Neural progenitor cell (in vitro differentiated cells): ENCODE measurements around the gene HIGD2A. TPM values are rescaled to one million over a fixed set of nuclear protein-coding genes. Genes with fewer than 3 reads are reported as not detected.

Experiments
- DNase-seq: peaks from one replicate; pipeline ENCODE4 v3.0.0-alpha.2; 2016; ENCODE audit warnings: low spot score
- H2AFZ ChIP-seq: fragments of 200-600 bp; sonication (generic); replicated peaks from 2 replicates; pipeline ENCODE4 v1.6.1; 2016; ENCODE audit warnings: antibody characterized with exemption
- H3F3A ChIP-seq: fragments of 200-600 bp; sonication (generic); 2 replicates; pipeline ENCODE4 v1.6.1; 2016; ENCODE audit warnings: antibody characterized with exemption, low read depth
- H3K27ac ChIP-seq: fragments of 200-600 bp; sonication (generic); 2 replicates; pipeline ENCODE4 v1.5.1; 2016; ENCODE audit warnings: mild to moderate bottlenecking
- H3K27me3 ChIP-seq: fragments of 200-600 bp; sonication (generic); 2 replicates; pipeline ENCODE4 v1.6.1; 2016; ENCODE audit warnings: mild to moderate bottlenecking, moderate library complexity
- H3K36me3 ChIP-seq: fragments of 200-600 bp; sonication (generic); 2 replicates; pipeline ENCODE4 v1.5.1; 2016
- H3K4me1 ChIP-seq: fragments of 200-600 bp; sonication (generic); 2 replicates; pipeline ENCODE4 v1.6.1; 2016; ENCODE audit warnings: mixed run types
- H3K4me2 ChIP-seq: fragments of 200-600 bp; sonication (generic); 2 replicates; pipeline ENCODE4 v1.6.1; 2016
- H3K4me3 ChIP-seq: fragments of 200-600 bp; sonication (generic); 2 replicates; pipeline ENCODE4 v1.5.1; 2016
- H3K79me2 ChIP-seq: fragments of 200-600 bp; sonication (generic); 2 replicates; pipeline ENCODE4 v1.6.1; 2016; ENCODE audit warnings: low read depth
- H3K9ac ChIP-seq: fragments of 200-600 bp; sonication (generic); 2 replicates; pipeline ENCODE4 v1.6.1; 2016
- H3K9me3 ChIP-seq: fragments of 200-600 bp; sonication (generic); 2 replicates; pipeline ENCODE4 v1.5.1; 2016; ENCODE audit warnings: low read depth
- H4K20me1 ChIP-seq: fragments of 200-600 bp; sonication (generic); 2 replicates; pipeline ENCODE4 v1.6.1; 2016; ENCODE audit warnings: low read depth
- H3K27ac Mint-ChIP-seq: 3 replicates; pipeline ENCODE4 v1.8.0; 2021; ENCODE audit warnings: mixed read lengths
- H3K27me3 Mint-ChIP-seq: 2 replicates; pipeline ENCODE4 v1.8.0; 2022; ENCODE audit warnings: low read depth, mild to moderate bottlenecking, inconsistent platforms, moderate library complexity, mixed read lengths; ENCODE audit not compliant: insufficient read depth
- H3K36me3 Mint-ChIP-seq: 3 replicates; pipeline ENCODE4 v1.8.0; 2021; ENCODE audit warnings: mixed read lengths
- H3K4me1 Mint-ChIP-seq: 3 replicates; pipeline ENCODE4 v1.8.0; 2021; ENCODE audit warnings: mixed read lengths
- H3K4me3 Mint-ChIP-seq: 3 replicates; pipeline ENCODE4 v1.8.0; 2021; ENCODE audit warnings: mild to moderate bottlenecking, moderate library complexity, mixed read lengths
- H3K9me3 Mint-ChIP-seq: 3 replicates; pipeline ENCODE4 v1.8.0; 2020; ENCODE audit warnings: mixed read lengths
- CTCF ChIP-seq: fragments of 200-600 bp; sonication (generic); IDR thresholded peaks from 2 replicates; pipeline ENCODE4 v1.5.1; 2017; ENCODE audit warnings: antibody characterized with exemption, mild to moderate bottlenecking
- EZH2 ChIP-seq: fragments of 200-600 bp; sonication (generic); IDR thresholded peaks from 2 replicates; pipeline ENCODE4 v1.6.1; 2017; ENCODE audit warnings: antibody characterized with exemption, mild to moderate bottlenecking, moderate library complexity
- EZH2phosphoT487 ChIP-seq: fragments of 200-600 bp; sonication (generic); IDR thresholded peaks from 2 replicates; pipeline ENCODE4 v1.6.1; 2017; ENCODE audit warnings: antibody characterized with exemption
- total RNA-seq: library from RNA; depleted of rRNA; stranded (reverse); fragments of >200 nt; gene quantifications from 2 replicates; pipeline ENCODE4 v1.2.3, GENCODE V29; 2015; ENCODE audit warnings: low replicate concordance

The HIGD2A gene
- total RNA-seq, 1 donor from 2014 or later, result 40.1 TPM

GRCh38 chr5:176415240-176415951 lies 26.8 kb downstream of the HIGD2A start:
- Histone ChIP-seq H3K79me2 (no peaks in the 10 kb centered on the region), H3K4me3 (peak overlapping the region; percentile 88), H3K9ac (peak overlapping the region; percentile 56)

GRCh38 chr5:176415952-176416924 lies 27.7 kb downstream of the HIGD2A start, which contains the start of gene CLTB:
Gene CLTB, minus strand, starts transcription at chr5:176416539. Its CDS starts 176 bp downstream, at chr5:176416363.
- no peaks in the 10 kb centered on the region for H3K36me3 ChIP-seq
- H3K79me2 ChIP-seq, result no peaks in the 10 kb centered on the region
- peak within 1 kb of the TSS; percentile 56 for H3K9ac ChIP-seq
- DNase-seq, result peak; percentile 97
- no peaks in the 10 kb centered on the region for H3K4me1 ChIP-seq
- Mint-ChIP-seq H3K27me3 (peaks cover 2% of the 10 kb centered on the region), H3K27ac (peak within 1 kb of the TSS; percentile 79), H3K4me3 (peak within 1 kb of the TSS; percentile 85), H3K4me1 (peaks cover 9% of the 10 kb centered on the region), H3K36me3 (no peaks in the 10 kb centered on the region), H3K9me3 (peaks cover 5% of the 10 kb centered on the region)
- peaks cover 24% of the 10 kb centered on the region for H3K27me3 ChIP-seq
- peak within 1 kb of the TSS; percentile 95 for H3K4me2 ChIP-seq
- H2AFZ ChIP-seq, result peak within 1 kb of the TSS; percentile 92
- H3K27ac ChIP-seq, result no peak within 1 kb of the TSS
- peaks cover 7% of the 10 kb centered on the region for H3F3A ChIP-seq
- no peaks in the 10 kb centered on the region for H3K9me3 ChIP-seq
- H4K20me1 ChIP-seq, result no peaks in the 10 kb centered on the region
- TF ChIP-seq CTCF, result peak; percentile 65
- no peak for TF ChIP-seq EZH2
- no peak for TF ChIP-seq EZH2phosphoT487
- peak within 1 kb of the TSS; percentile 88 for H3K4me3 ChIP-seq

More at GRCh38 chr5:176415240-176415951, 26.8 kb downstream of the HIGD2A start:
- peak overlapping the region; percentile 95 for H3K4me2 ChIP-seq
- DNase-seq, result peak; percentile 23
- Mint-ChIP-seq H3K27me3 (peaks cover 5% of the 10 kb centered on the region), H3K36me3 (no peaks in the 10 kb centered on the region), H3K9me3 (peaks cover 2% of the 10 kb centered on the region), H3K27ac (peak overlapping the region; percentile 79), H3K4me3 (peak overlapping the region; percentile 85), H3K4me1 (peaks cover 9% of the 10 kb centered on the region)
- H3K36me3 ChIP-seq, result no peaks in the 10 kb centered on the region
- H4K20me1 ChIP-seq, result no peaks in the 10 kb centered on the region
- no peaks in the 10 kb centered on the region for H3K4me1 ChIP-seq
- H3F3A ChIP-seq, result peaks cover 7% of the 10 kb centered on the region
- peaks cover 24% of the 10 kb centered on the region for H3K27me3 ChIP-seq
- H2AFZ ChIP-seq, result peak overlapping the region; percentile 75
- no peaks in the 10 kb centered on the region for H3K9me3 ChIP-seq
- no peak for TF ChIP-seq EZH2
- TF ChIP-seq CTCF, result no peak
- TF ChIP-seq EZH2phosphoT487, result no peak
- no peak overlapping the region for H3K27ac ChIP-seq

GRCh38 chr5:176416965-176417364 lies 28.4 kb downstream of the HIGD2A start:
- no peak overlapping the region for H3K27ac Mint-ChIP-seq
- Histone ChIP-seq H3K4me1 (no peaks in the 10 kb centered on the region), H3K4me3 (peak overlapping the region; percentile 88), H3F3A (peaks cover 7% of the 10 kb centered on the region), H3K27ac (no peak overlapping the region), H3K79me2 (no peaks in the 10 kb centered on the region), H3K36me3 (no peaks in the 10 kb centered on the region), H3K27me3 (peaks cover 24% of the 10 kb centered on the region), H3K4me2 (peak overlapping the region; percentile 54), H2AFZ (peak overlapping the region; percentile 92), H3K9me3 (no peaks in the 10 kb centered on the region), H4K20me1 (no peaks in the 10 kb centered on the region), H3K9ac (no peak overlapping the region)
- H3K36me3 Mint-ChIP-seq, result no peaks in the 10 kb centered on the region
- no peaks in the 10 kb centered on the region for H3K27me3 Mint-ChIP-seq
- peaks cover 10% of the 10 kb centered on the region for H3K9me3 Mint-ChIP-seq
- peak overlapping the region; percentile 83 for H3K4me3 Mint-ChIP-seq
- no peak for TF ChIP-seq CTCF
- TF ChIP-seq EZH2, result no peak
- TF ChIP-seq EZH2phosphoT487, result no peak
- H3K4me1 Mint-ChIP-seq, result peaks cover 9% of the 10 kb centered on the region
- no peak for DNase-seq
